HepG2 (cell line): ENCODE data around the gene SSU72. TPM values are rescaled to one million over a fixed set of nuclear protein-coding genes. Genes with fewer than 3 reads are reported as not detected.

Experiments used
- CREB1 ChIP-seq, 2 experiments: fragments of 450-650 bp in 1 of 2; IDR thresholded peaks; 2 replicates each; pipeline ENCODE4 v1.6.1; 2016 to 2017; ENCODE audit warnings: control low read depth in 1 of 2, mild to moderate bottlenecking in 1 of 2, missing compliant biosample characterization in 1 of 2, missing genetic modification characterization in 1 of 2
- MED1 ChIP-seq: sonication (generic); formaldehyde crosslinking; IDR thresholded peaks from 2 replicates; pipeline ENCODE4 v1.4.0; 2020; ENCODE audit warnings: missing genetic modification reagents
- RELA ChIP-seq: sonication (generic); formaldehyde crosslinking; IDR thresholded peaks from 2 replicates; pipeline ENCODE4 v1.4.0; 2020; ENCODE audit warnings: missing genetic modification reagents
- SMARCE1 ChIP-seq: fragments of 450-650 bp; IDR thresholded peaks from 2 replicates; pipeline ENCODE4 v1.6.1; 2017; ENCODE audit warnings: borderline replicate concordance
- SOX13 ChIP-seq, 3 experiments: fragments of 450-650 bp in 1 of 3; sonication (generic) in 1 of 3; formaldehyde crosslinking in 1 of 3; IDR thresholded peaks in 2 of 3; conservative IDR thresholded peaks in 1 of 3; 2 replicates each; pipeline versions ENCODE4 v1.5.0 to v1.6.1; 2016 to 2020; ENCODE audit warnings: antibody characterized with exemption in 1 of 3, mild to moderate bottlenecking in 1 of 3, missing compliant biosample characterization in 1 of 3, missing genetic modification reagents in 1 of 3, moderate library complexity in 1 of 3
- ZNF781 ChIP-seq: sonication (generic); formaldehyde crosslinking; IDR thresholded peaks from 2 replicates; pipeline ENCODE4 v1.5.1; 2020; ENCODE audit warnings: borderline replicate concordance, mild to moderate bottlenecking, missing genetic modification reagents; ENCODE audit errors: not compliant biosample characterization
- polyA plus RNA-seq, 8 experiments: library from polyadenylated mRNA; depleted of rRNA in 3 of 8; stranded (reverse) in 7 of 8; unstranded in 1 of 8; fragments of >200 nt; fragmentation: Illumina TruSeq in 4 of 8; extraction: Trizol in 4 of 8; gene quantifications; 2 replicates each; pipeline versions ENCODE4 v1.2.1 to v1.2.3, GENCODE V29; 2011 to 2016; ENCODE audit warnings: low read depth in 4 of 8, missing spikeins in 1 of 8, mixed read lengths in 1 of 8; ENCODE audit not compliant: insufficient read depth in 1 of 8
- total RNA-seq, 5 experiments: library from RNA; depleted of rRNA; stranded (reverse); fragments of >200 nt; fragmentation: Illumina TruSeq; extraction: Trizol; gene quantifications; 2 replicates each; pipeline ENCODE4 v1.2.3, GENCODE V29; 2016; ENCODE audit warnings: low read depth in 1 of 5
- TF ChIP-seq, protein P1 (sequence below): IDR thresholded peaks from 2 replicates; pipeline ENCODE4 v1.6.1; 2016; ENCODE audit warnings: low read depth, missing genetic modification reagents, missing compliant biosample characterization
- TF ChIP-seq, protein P2 (sequence below): sonication (generic); formaldehyde crosslinking; IDR thresholded peaks from 2 replicates; pipeline ENCODE4 v1.5.1; 2020; ENCODE audit warnings: mild to moderate bottlenecking, missing genetic modification reagents, moderate library complexity
- TF ChIP-seq, protein P3 (sequence below): sonication (generic); formaldehyde crosslinking; conservative IDR thresholded peaks from 2 replicates; pipeline ENCODE4 v1.8.1; 2023; ENCODE audit warnings: missing genetic modification reagents
- TF ChIP-seq, protein P4 (sequence below): sonication (generic); formaldehyde crosslinking; IDR thresholded peaks from 2 replicates; pipeline ENCODE4 v1.5.1; 2020; ENCODE audit warnings: mild to moderate bottlenecking, moderate library complexity, missing genetic modification reagents
- TF ChIP-seq, protein P5 (sequence below): sonication (generic); formaldehyde crosslinking; IDR thresholded peaks from 2 replicates; pipeline ENCODE4 v1.4.0; 2020; ENCODE audit warnings: mild to moderate bottlenecking, missing genetic modification reagents

Gene SSU72
- total and polyA plus RNA-seq, 2 of the 13 experiments (the other 11 are each of a cell fraction or from before 2014, with no cell fraction given): 42.8 to 67.1 TPM

DNA sequence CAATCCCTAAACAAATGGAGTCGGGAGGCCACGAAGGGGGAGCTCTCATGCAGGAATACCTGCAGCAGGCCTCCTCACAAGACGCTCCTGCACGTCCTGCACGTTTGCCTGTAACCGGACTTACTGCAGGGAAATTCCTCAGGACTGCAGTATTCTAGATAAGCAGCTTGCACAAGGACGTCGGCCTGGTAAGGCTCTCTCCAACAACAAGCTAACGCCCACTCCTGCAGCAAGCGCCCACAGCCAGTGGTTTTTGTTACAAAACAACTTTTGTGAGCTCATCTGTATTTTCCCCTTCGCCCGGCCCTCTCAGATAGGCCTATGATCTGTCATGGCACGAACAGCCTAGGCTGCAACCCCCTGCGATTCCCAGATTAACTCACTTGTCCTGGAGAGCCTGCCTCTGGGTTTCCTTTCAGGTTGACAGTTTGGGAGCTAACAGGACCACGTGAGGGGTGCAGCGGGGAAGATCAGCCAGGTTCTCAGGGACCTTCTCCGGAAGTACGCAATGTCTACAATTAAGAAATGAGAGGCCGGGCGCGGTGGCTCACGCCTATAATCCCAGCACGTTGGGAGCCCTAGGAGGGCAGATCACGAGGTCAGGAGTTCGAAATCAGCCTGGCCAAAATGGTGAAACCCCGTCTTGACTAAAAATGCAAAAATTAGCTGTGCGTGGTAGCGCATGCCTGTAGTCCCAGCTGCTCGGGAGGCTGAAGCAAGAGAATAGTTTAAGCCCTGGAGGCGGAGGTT, 39.7 kb upstream of the SSU72 start (continued):
- TF ChIP-seq ZNF781 (CRISPR knock-in tag) (peak; percentile 23), CREB1 (IDR thresholded peaks at IDR 0.05) (no peak), CREB1 (CRISPR knock-in tag; IDR thresholded peaks at IDR 0.05) (peak; percentile 65), SOX13 (IDR thresholded peaks at IDR 0.05) (no peak), SOX13 (CRISPR knock-in tag; conservative IDR thresholded peaks at IDR 0.05 in 1 of 2, IDR thresholded peaks at IDR 0.05 in 1 of 2) (no peak), MED1 (no peak), RELA (CRISPR knock-in tag) (no peak), SMARCE1 (no peak)
- TF ChIP-seq, protein P1, sequence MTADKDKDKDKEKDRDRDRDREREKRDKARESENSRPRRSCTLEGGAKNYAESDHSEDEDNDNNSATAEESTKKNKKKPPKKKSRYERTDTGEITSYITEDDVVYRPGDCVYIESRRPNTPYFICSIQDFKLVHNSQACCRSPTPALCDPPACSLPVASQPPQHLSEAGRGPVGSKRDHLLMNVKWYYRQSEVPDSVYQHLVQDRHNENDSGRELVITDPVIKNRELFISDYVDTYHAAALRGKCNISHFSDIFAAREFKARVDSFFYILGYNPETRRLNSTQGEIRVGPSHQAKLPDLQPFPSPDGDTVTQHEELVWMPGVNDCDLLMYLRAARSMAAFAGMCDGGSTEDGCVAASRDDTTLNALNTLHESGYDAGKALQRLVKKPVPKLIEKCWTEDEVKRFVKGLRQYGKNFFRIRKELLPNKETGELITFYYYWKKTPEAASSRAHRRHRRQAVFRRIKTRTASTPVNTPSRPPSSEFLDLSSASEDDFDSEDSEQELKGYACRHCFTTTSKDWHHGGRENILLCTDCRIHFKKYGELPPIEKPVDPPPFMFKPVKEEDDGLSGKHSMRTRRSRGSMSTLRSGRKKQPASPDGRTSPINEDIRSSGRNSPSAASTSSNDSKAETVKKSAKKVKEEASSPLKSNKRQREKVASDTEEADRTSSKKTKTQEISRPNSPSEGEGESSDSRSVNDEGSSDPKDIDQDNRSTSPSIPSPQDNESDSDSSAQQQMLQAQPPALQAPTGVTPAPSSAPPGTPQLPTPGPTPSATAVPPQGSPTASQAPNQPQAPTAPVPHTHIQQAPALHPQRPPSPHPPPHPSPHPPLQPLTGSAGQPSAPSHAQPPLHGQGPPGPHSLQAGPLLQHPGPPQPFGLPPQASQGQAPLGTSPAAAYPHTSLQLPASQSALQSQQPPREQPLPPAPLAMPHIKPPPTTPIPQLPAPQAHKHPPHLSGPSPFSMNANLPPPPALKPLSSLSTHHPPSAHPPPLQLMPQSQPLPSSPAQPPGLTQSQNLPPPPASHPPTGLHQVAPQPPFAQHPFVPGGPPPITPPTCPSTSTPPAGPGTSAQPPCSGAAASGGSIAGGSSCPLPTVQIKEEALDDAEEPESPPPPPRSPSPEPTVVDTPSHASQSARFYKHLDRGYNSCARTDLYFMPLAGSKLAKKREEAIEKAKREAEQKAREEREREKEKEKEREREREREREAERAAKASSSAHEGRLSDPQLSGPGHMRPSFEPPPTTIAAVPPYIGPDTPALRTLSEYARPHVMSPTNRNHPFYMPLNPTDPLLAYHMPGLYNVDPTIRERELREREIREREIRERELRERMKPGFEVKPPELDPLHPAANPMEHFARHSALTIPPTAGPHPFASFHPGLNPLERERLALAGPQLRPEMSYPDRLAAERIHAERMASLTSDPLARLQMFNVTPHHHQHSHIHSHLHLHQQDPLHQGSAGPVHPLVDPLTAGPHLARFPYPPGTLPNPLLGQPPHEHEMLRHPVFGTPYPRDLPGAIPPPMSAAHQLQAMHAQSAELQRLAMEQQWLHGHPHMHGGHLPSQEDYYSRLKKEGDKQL (CRISPR knock-in tag): no peak
- TF ChIP-seq, protein P2, sequence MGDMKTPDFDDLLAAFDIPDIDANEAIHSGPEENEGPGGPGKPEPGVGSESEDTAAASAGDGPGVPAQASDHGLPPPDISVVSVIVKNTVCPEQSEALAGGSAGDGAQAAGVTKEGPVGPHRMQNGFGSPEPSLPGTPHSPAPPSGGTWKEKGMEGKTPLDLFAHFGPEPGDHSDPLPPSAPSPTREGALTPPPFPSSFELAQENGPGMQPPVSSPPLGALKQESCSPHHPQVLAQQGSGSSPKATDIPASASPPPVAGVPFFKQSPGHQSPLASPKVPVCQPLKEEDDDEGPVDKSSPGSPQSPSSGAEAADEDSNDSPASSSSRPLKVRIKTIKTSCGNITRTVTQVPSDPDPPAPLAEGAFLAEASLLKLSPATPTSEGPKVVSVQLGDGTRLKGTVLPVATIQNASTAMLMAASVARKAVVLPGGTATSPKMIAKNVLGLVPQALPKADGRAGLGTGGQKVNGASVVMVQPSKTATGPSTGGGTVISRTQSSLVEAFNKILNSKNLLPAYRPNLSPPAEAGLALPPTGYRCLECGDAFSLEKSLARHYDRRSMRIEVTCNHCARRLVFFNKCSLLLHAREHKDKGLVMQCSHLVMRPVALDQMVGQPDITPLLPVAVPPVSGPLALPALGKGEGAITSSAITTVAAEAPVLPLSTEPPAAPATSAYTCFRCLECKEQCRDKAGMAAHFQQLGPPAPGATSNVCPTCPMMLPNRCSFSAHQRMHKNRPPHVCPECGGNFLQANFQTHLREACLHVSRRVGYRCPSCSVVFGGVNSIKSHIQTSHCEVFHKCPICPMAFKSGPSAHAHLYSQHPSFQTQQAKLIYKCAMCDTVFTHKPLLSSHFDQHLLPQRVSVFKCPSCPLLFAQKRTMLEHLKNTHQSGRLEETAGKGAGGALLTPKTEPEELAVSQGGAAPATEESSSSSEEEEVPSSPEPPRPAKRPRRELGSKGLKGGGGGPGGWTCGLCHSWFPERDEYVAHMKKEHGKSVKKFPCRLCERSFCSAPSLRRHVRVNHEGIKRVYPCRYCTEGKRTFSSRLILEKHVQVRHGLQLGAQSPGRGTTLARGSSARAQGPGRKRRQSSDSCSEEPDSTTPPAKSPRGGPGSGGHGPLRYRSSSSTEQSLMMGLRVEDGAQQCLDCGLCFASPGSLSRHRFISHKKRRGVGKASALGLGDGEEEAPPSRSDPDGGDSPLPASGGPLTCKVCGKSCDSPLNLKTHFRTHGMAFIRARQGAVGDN (CRISPR knock-in tag): peak; percentile 31; the same call in 1 of the 2 replicates
- TF ChIP-seq, protein P3, sequence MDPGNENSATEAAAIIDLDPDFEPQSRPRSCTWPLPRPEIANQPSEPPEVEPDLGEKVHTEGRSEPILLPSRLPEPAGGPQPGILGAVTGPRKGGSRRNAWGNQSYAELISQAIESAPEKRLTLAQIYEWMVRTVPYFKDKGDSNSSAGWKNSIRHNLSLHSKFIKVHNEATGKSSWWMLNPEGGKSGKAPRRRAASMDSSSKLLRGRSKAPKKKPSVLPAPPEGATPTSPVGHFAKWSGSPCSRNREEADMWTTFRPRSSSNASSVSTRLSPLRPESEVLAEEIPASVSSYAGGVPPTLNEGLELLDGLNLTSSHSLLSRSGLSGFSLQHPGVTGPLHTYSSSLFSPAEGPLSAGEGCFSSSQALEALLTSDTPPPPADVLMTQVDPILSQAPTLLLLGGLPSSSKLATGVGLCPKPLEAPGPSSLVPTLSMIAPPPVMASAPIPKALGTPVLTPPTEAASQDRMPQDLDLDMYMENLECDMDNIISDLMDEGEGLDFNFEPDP: no peak
- TF ChIP-seq, protein P4, sequence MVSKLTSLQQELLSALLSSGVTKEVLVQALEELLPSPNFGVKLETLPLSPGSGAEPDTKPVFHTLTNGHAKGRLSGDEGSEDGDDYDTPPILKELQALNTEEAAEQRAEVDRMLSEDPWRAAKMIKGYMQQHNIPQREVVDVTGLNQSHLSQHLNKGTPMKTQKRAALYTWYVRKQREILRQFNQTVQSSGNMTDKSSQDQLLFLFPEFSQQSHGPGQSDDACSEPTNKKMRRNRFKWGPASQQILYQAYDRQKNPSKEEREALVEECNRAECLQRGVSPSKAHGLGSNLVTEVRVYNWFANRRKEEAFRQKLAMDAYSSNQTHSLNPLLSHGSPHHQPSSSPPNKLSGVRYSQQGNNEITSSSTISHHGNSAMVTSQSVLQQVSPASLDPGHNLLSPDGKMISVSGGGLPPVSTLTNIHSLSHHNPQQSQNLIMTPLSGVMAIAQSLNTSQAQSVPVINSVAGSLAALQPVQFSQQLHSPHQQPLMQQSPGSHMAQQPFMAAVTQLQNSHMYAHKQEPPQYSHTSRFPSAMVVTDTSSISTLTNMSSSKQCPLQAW (CRISPR knock-in tag): no peak; the same call in 1 of the 2 replicates
- TF ChIP-seq, protein P5, sequence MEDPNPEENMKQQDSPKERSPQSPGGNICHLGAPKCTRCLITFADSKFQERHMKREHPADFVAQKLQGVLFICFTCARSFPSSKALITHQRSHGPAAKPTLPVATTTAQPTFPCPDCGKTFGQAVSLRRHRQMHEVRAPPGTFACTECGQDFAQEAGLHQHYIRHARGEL: no peak
